Astrocyte of the cerebellum (primary cell): Measurements from ENCODE around the gene TBC1D10A.

Experiments
- DNase-seq: peaks from one replicate; pipeline ENCODE4 v3.0.0-alpha.2; 2011; ENCODE audit warnings: low read depth
- H3K4me3 ChIP-seq: 2 replicates; pipeline ENCODE4 v1.5.1; 2011; ENCODE audit warnings: mild to moderate bottlenecking, low read depth, low read length, moderate library complexity
- CTCF ChIP-seq: IDR thresholded peaks from 2 replicates; pipeline ENCODE4 v1.5.1; 2012; ENCODE audit warnings: low read length, low read depth, moderate library complexity, mild to moderate bottlenecking; ENCODE audit errors: missing control alignments
- in situ Hi-C: cut with HindIII; loops from 2 replicates; pipeline ENCODE4 v1.10.0; 2017; ENCODE audit warnings: low sequenced_read_pairs

Gene TBC1D10A

GRCh38 chr22:30326706-30327362 is at the start of gene TBC1D10A:
Gene TBC1D10A (minus strand): TSS chr22:30326941. CDS start chr22:30326881, 60 bp downstream.
- no peak for TF ChIP-seq CTCF
- DNase-seq, result peak; percentile 57
- in situ Hi-C loops, result loop anchor here (5.0 kb wide), 1 partner anchor 45 kb away; no protein-coding TSS in a partner anchor
- peak within 1 kb of the TSS; percentile 77 for H3K4me3 ChIP-seq

GRCh38 chr22:30375312-30375849 is 48.6 kb upstream of the TBC1D10A start:
- no peak for TF ChIP-seq CTCF
- in situ Hi-C loops, result no loop called here
- no peak overlapping the region for H3K4me3 ChIP-seq
- no peak for DNase-seq

GRCh38 chr22:30373331-30374325 is 46.9 kb upstream of the TBC1D10A start:
- TF ChIP-seq CTCF, result no peak
- DNase-seq, result no peak
- H3K4me3 ChIP-seq, result no peak overlapping the region
- in situ Hi-C loops, result no loop called here

GRCh38 chr22:30372915-30373314 is 46.2 kb upstream of the TBC1D10A start:
- DNase-seq, result no peak
- no peak for TF ChIP-seq CTCF
- no peak overlapping the region for H3K4me3 ChIP-seq
- in situ Hi-C loops, result no loop called here

GRCh38 chr22:30371981-30372380 is 45.2 kb upstream of the TBC1D10A start:
- in situ Hi-C loops, result no loop called here
- H3K4me3 ChIP-seq, result no peak overlapping the region
- no peak for TF ChIP-seq CTCF
- no peak for DNase-seq

GRCh38 chr22:30371321-30371720 is 44.6 kb upstream of the TBC1D10A start:
- no peak for DNase-seq
- H3K4me3 ChIP-seq, result no peak overlapping the region
- in situ Hi-C loops, result no loop called here
- no peak for TF ChIP-seq CTCF
